HEK293 (cell line): ENCODE results near the gene DHRS7C.

Experiments
- CTCF ChIA-PET: fragments of 350-600 bp; formaldehyde crosslinking; extraction: SDS; loops from one replicate; lab custom pipeline; 2021; ENCODE audit warnings: antibody characterized with exemption; lab: Yijun Ruan, JAX
- POLR2A ChIA-PET: fragments of 300-600 bp; formaldehyde crosslinking; extraction: SDS; loops from one replicate; lab custom pipeline; 2020; ENCODE audit warnings: antibody characterized with exemption, inconsistent platforms; lab: Yijun Ruan, JAX
- H3K27ac ChIP-seq: fragments of 200-500 bp; sonication (Bioruptor generic); 2 replicates; pipeline ENCODE4 v1.5.1; 2014; ENCODE audit warnings: low read depth, low read length, control low read depth, inconsistent platforms; ENCODE audit errors: extremely low read depth
- H3K36me3 ChIP-seq, 2 experiments: fragments of 200-500 bp in 1 of 2; sonication (Bioruptor generic) in 1 of 2; 1 replicate in 1 of 2; 2 replicates in 1 of 2; pipeline ENCODE4 v1.5.1; 2014 to 2017; ENCODE audit warnings: inconsistent platforms in 2 of 2, low read length in 2 of 2; ENCODE audit not compliant: control insufficient read depth in 2 of 2, insufficient read depth in 1 of 2
- H3K4me1 ChIP-seq: fragments of 200-500 bp; sonication (Bioruptor generic); 2 replicates; pipeline ENCODE4 v1.5.1; 2014; ENCODE audit warnings: mild to moderate bottlenecking, low read length, inconsistent platforms; ENCODE audit not compliant: control insufficient read depth, insufficient read depth
- H3K4me3 ChIP-seq: 2 replicates; pipeline ENCODE4 v1.5.1; 2011; ENCODE audit warnings: low read depth, mild to moderate bottlenecking, control low read depth, low read length, moderate library complexity
- H3K9me3 ChIP-seq: fragments of 200-500 bp; sonication (Bioruptor generic); 2 replicates; pipeline ENCODE4 v1.5.1; 2014; ENCODE audit warnings: low read depth, low read length, inconsistent platforms; ENCODE audit not compliant: control insufficient read depth, insufficient read depth
- KLF8 ChIP-seq: fragments of 450-650 bp; formaldehyde crosslinking; IDR thresholded peaks from 2 replicates; pipeline ENCODE4 v1.5.1; 2016; ENCODE audit warnings: missing biosample characterization, missing genetic modification characterization
- MEIS1 ChIP-seq: sonication (generic); formaldehyde crosslinking; IDR thresholded peaks from 2 replicates; pipeline ENCODE4 v1.8.1; 2022; ENCODE audit warnings: missing genetic modification reagents, mild to moderate bottlenecking, borderline replicate concordance
- YY1 ChIP-seq: fragments of 450-650 bp; formaldehyde crosslinking; IDR thresholded peaks from 2 replicates; pipeline ENCODE4 v1.5.1; 2018; ENCODE audit warnings: missing biosample characterization, missing genetic modification characterization
- ZBTB10 ChIP-seq: fragments of 450-650 bp; formaldehyde crosslinking; IDR thresholded peaks from 2 replicates; pipeline ENCODE4 v1.5.1; 2016; ENCODE audit warnings: missing biosample characterization, missing genetic modification characterization
- ZBTB21 ChIP-seq: fragments of 450-650 bp; formaldehyde crosslinking; IDR thresholded peaks from 2 replicates; pipeline ENCODE4 v1.5.1; 2017; ENCODE audit warnings: missing biosample characterization, missing genetic modification characterization
- ZBTB49 ChIP-seq: fragments of 450-650 bp; formaldehyde crosslinking; IDR thresholded peaks from 2 replicates; pipeline ENCODE4 v1.5.1; 2016; ENCODE audit warnings: missing biosample characterization, missing genetic modification characterization, low read depth
- ZNF10 ChIP-seq: fragments of 450-650 bp; formaldehyde crosslinking; IDR thresholded peaks from 2 replicates; pipeline ENCODE4 v1.5.1; 2017; ENCODE audit warnings: missing biosample characterization, missing genetic modification characterization
- ZNF174 ChIP-seq: fragments of 450-650 bp; formaldehyde crosslinking; IDR thresholded peaks from 2 replicates; pipeline ENCODE4 v1.5.0; 2017; ENCODE audit warnings: missing biosample characterization, mild to moderate bottlenecking, missing genetic modification characterization
- ZNF202 ChIP-seq: fragments of 450-650 bp; formaldehyde crosslinking; IDR thresholded peaks from 2 replicates; pipeline ENCODE4 v1.5.1; 2016; ENCODE audit warnings: missing biosample characterization, missing genetic modification characterization, borderline replicate concordance
- ZNF214 ChIP-seq: fragments of 450-650 bp; formaldehyde crosslinking; IDR thresholded peaks from 2 replicates; pipeline ENCODE4 v1.5.1; 2017; ENCODE audit warnings: missing biosample characterization, mild to moderate bottlenecking, missing genetic modification characterization, borderline replicate concordance
- ZNF24 ChIP-seq: fragments of 450-650 bp; formaldehyde crosslinking; IDR thresholded peaks from 2 replicates; pipeline ENCODE4 v1.5.1; 2016; ENCODE audit warnings: missing biosample characterization, missing genetic modification characterization
- ZNF311 ChIP-seq: fragments of 450-650 bp; formaldehyde crosslinking; IDR thresholded peaks from 2 replicates; pipeline ENCODE4 v1.5.1; 2017; ENCODE audit warnings: missing biosample characterization, missing genetic modification characterization, borderline replicate concordance
- ZNF37A ChIP-seq: fragments of 450-650 bp; IDR thresholded peaks from 2 replicates; pipeline ENCODE4 v1.5.1; 2018; ENCODE audit warnings: missing biosample characterization, missing genetic modification characterization
- ZNF391 ChIP-seq: fragments of 450-650 bp; formaldehyde crosslinking; IDR thresholded peaks from 2 replicates; pipeline ENCODE4 v1.5.1; 2016; ENCODE audit warnings: low read depth, missing biosample characterization, missing genetic modification characterization, borderline replicate concordance
- ZNF510 ChIP-seq: fragments of 450-650 bp; formaldehyde crosslinking; IDR thresholded peaks from 2 replicates; pipeline ENCODE4 v1.5.1; 2018; ENCODE audit warnings: mild to moderate bottlenecking, missing genetic modification characterization, missing biosample characterization; ENCODE audit not compliant: insufficient replicate concordance
- ZNF544 ChIP-seq: fragments of 450-650 bp; formaldehyde crosslinking; IDR thresholded peaks from 2 replicates; pipeline ENCODE4 v1.5.0; 2017; ENCODE audit warnings: missing biosample characterization, missing genetic modification characterization
- ZNF561 ChIP-seq: fragments of 450-650 bp; IDR thresholded peaks from 2 replicates; pipeline ENCODE4 v1.5.1; 2018; ENCODE audit warnings: missing biosample characterization, missing genetic modification characterization, borderline replicate concordance
- ZNF596 ChIP-seq: fragments of 450-650 bp; IDR thresholded peaks from 2 replicates; pipeline ENCODE4 v1.5.0; 2018; ENCODE audit warnings: missing biosample characterization, mild to moderate bottlenecking, missing genetic modification characterization, moderate library complexity
- ZNF600 ChIP-seq: fragments of 450-650 bp; formaldehyde crosslinking; IDR thresholded peaks from 2 replicates; pipeline ENCODE4 v1.5.1; 2016; ENCODE audit warnings: missing biosample characterization, missing genetic modification characterization
- ZNF660 ChIP-seq: fragments of 450-650 bp; IDR thresholded peaks from 2 replicates; pipeline ENCODE4 v1.5.1; 2018; ENCODE audit warnings: missing biosample characterization, mild to moderate bottlenecking, missing genetic modification characterization
- ZNF776 ChIP-seq: fragments of 450-650 bp; formaldehyde crosslinking; IDR thresholded peaks from 2 replicates; pipeline ENCODE4 v1.5.0; 2017; ENCODE audit warnings: missing biosample characterization, missing genetic modification characterization, borderline replicate concordance
- ZNF791 ChIP-seq: fragments of 450-650 bp; formaldehyde crosslinking; IDR thresholded peaks from 2 replicates; pipeline ENCODE4 v1.5.1; 2016; ENCODE audit warnings: missing biosample characterization, missing genetic modification characterization
- ZNF830 ChIP-seq: fragments of 450-650 bp; IDR thresholded peaks from 2 replicates; pipeline ENCODE4 v1.5.0; 2018; ENCODE audit warnings: missing biosample characterization, missing genetic modification characterization, low read depth, mild to moderate bottlenecking, moderate library complexity
- ZXDB ChIP-seq: fragments of 450-650 bp; formaldehyde crosslinking; IDR thresholded peaks from 2 replicates; pipeline ENCODE4 v1.5.1; 2016; ENCODE audit warnings: missing biosample characterization, missing genetic modification characterization
- TF ChIP-seq, protein P1 (sequence below): fragments of 450-650 bp; IDR thresholded peaks from 2 replicates; pipeline ENCODE4 v1.5.1; 2018; ENCODE audit warnings: missing biosample characterization, missing genetic modification characterization

DHRS7C gene

GRCh38 chr17:9810100-9810949 is 18.9 kb upstream of the DHRS7C start (continued):
- no peak for TF ChIP-seq ZNF10 (tag by site-specific recombination)
- TF ChIP-seq KLF8 (tag by site-specific recombination), result no peak
- no peak for TF ChIP-seq ZNF830 (tag by site-specific recombination)
- TF ChIP-seq, all 188 proteins: peak for 0

DNA sequence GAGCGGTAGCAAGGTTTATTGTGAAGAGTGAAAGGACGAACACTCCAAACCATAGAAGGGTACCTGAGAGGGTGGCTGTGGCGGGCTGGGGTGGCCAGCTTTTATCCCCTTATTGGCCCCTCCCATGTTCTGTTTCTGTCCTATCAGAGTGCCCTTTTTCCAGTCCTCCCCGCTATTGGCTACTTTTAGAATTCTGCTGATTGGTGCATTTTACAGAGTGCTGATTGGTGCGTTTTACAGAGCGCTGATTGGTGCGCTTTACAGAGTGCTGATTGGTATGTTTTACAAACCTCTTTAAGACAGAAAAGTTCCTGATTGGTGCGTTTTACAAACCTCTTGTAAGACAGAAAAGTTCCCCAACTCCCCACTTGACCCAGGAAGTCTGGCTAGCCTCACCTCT is 18.0 kb upstream of the DHRS7C start:
- no peak overlapping the region for H3K27ac ChIP-seq
- H3K9me3 ChIP-seq, result peaks cover 2% of the 10 kb centered on the region
- no peak overlapping the region for H3K4me3 ChIP-seq
- ChIA-PET POLR2A (no interaction called here), CTCF (no interaction called here)
- H3K36me3 ChIP-seq, result no peaks in the 10 kb centered on the region
- no peaks in the 10 kb centered on the region for H3K4me1 ChIP-seq
- TF ChIP-seq ZNF544 (tag by site-specific recombination) (no peak), ZNF37A (tag by site-specific recombination) (no peak), ZNF600 (tag by site-specific recombination) (no peak), ZNF596 (tag by site-specific recombination) (no peak), ZNF510 (tag by site-specific recombination) (no peak), MEIS1 (CRISPR knock-in tag) (no peak)
- TF ChIP-seq, protein P1, sequence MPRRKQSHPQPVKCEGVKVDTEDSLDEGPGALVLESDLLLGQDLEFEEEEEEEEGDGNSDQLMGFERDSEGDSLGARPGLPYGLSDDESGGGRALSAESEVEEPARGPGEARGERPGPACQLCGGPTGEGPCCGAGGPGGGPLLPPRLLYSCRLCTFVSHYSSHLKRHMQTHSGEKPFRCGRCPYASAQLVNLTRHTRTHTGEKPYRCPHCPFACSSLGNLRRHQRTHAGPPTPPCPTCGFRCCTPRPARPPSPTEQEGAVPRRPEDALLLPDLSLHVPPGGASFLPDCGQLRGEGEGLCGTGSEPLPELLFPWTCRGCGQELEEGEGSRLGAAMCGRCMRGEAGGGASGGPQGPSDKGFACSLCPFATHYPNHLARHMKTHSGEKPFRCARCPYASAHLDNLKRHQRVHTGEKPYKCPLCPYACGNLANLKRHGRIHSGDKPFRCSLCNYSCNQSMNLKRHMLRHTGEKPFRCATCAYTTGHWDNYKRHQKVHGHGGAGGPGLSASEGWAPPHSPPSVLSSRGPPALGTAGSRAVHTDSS (tag by site-specific recombination), result no peak

GRCh38 chr17:9806699-9807098 is 15.3 kb upstream of the DHRS7C start:
- H3K4me1 ChIP-seq, result 0 out of 2 replicates have a peak, but pooled peaks cover under 1% of the 10 kb centered on the region
- POLR2A ChIA-PET, result no interaction called here
- CTCF ChIA-PET, result interaction anchor here (1.3 kb wide), 1 partner anchor 83 kb away, joined by 4 read pairs; no protein-coding TSS in a partner anchor
- no peaks in the 10 kb centered on the region for H3K36me3 ChIP-seq
- TF ChIP-seq ZNF174 (tag by site-specific recombination) (no peak), ZNF391 (tag by site-specific recombination) (no peak), ZNF311 (no peak), YY1 (tag by site-specific recombination) (no peak), ZNF561 (tag by site-specific recombination) (no peak), ZNF660 (tag by site-specific recombination) (no peak), ZXDB (tag by site-specific recombination) (no peak), ZNF791 (no peak), ZNF776 (tag by site-specific recombination) (no peak), ZBTB21 (tag by site-specific recombination) (no peak), ZNF202 (tag by site-specific recombination) (no peak), ZBTB10 (tag by site-specific recombination) (no peak), ZNF24 (tag by site-specific recombination) (no peak), ZNF214 (tag by site-specific recombination) (no peak), ZBTB49 (tag by site-specific recombination) (no peak)
- no peak overlapping the region for H3K4me3 ChIP-seq
- H3K27ac ChIP-seq, result no peak overlapping the region
- H3K9me3 ChIP-seq, result peaks cover 2% of the 10 kb centered on the region
